OCI-LY3 (cell line): ENCODE data around the gene PRMT1.
A peak's percentile ranks its signal among the peaks of the same experiment; 100 is the strongest.

ENCODE experiments used
- H2AFZ ChIP-seq: fragments of 200-600, 300-600 bp; shearing (Covaris generic); 2 replicates; pipeline ENCODE4 v1.6.0; 2014; ENCODE audit warnings: antibody characterized with exemption, low read depth, low read length
- H3K27ac ChIP-seq: fragments of 200-600, 300-600 bp; sonication (generic); 2 replicates; pipeline ENCODE4 v1.5.1; 2014; ENCODE audit warnings: mild to moderate bottlenecking, low read length, moderate library complexity, mixed read lengths
- H3K27me3 ChIP-seq: fragments of 200-600, 300-600 bp; sonication (generic); 2 replicates; pipeline ENCODE4 v1.6.1; 2014; ENCODE audit warnings: low read depth, low read length, mixed read lengths
- H3K36me3 ChIP-seq: fragments of 200-600, 300-600 bp; sonication (generic); replicated peaks from 2 replicates; pipeline ENCODE3; 2014; ENCODE audit warnings: low read depth, low read length, mixed read lengths
- H3K4me1 ChIP-seq: fragments of 300-600, 200-600 bp; sonication (generic); 2 replicates; pipeline ENCODE4 v1.6.1; 2014; ENCODE audit warnings: low read length, mixed read lengths
- H3K4me2 ChIP-seq: fragments of 200-600, 300-600 bp; sonication (generic); 2 replicates; pipeline ENCODE4 v1.6.1; 2014; ENCODE audit warnings: low read length, mixed read lengths
- H3K4me3 ChIP-seq: fragments of 300-600, 200-600 bp; sonication (generic); 2 replicates; pipeline ENCODE4 v1.5.1; 2014; ENCODE audit warnings: antibody characterized with exemption, mild to moderate bottlenecking, low read length, moderate library complexity
- H3K79me2 ChIP-seq: fragments of 300-600, 200-600 bp; shearing (Covaris generic); 2 replicates; pipeline ENCODE4 v1.6.1; 2014; ENCODE audit warnings: mild to moderate bottlenecking, low read length, mixed read lengths
- H3K9ac ChIP-seq: fragments of 300-600, 200-600 bp; shearing (Covaris generic); 2 replicates; pipeline ENCODE4 v1.6.0; 2014; ENCODE audit warnings: mild to moderate bottlenecking, low read length, moderate library complexity
- H3K9me3 ChIP-seq: fragments of 200-600, 300-600 bp; shearing (Covaris generic); 2 replicates; pipeline ENCODE4 v1.6.1; 2014; ENCODE audit warnings: low read length, mixed read lengths; ENCODE audit not compliant: insufficient read depth
- H4K20me1 ChIP-seq: fragments of 200-600, 300-600 bp; sonication (generic); 2 replicates; pipeline ENCODE4 v1.6.1; 2016; ENCODE audit warnings: low read length, mixed read lengths; ENCODE audit not compliant: insufficient read depth
- CTCF ChIP-seq: fragments of 200-600, 300-600 bp; sonication (generic); IDR thresholded peaks from 2 replicates; pipeline ENCODE4 v1.5.1; 2014; ENCODE audit warnings: antibody characterized with exemption, low read length, low read depth
- EZH2phosphoT487 ChIP-seq: fragments of 200-600 bp; shearing (Covaris generic); IDR thresholded peaks from 2 replicates; pipeline ENCODE4 v1.6.1; 2018; ENCODE audit warnings: antibody characterized with exemption, mixed run types, low read depth

PRMT1 gene

GRCh38 chr19:49665036-49665350, 12.1 kb upstream of the PRMT1 start:
- peaks cover 12% of the 10 kb centered on the region for H4K20me1 ChIP-seq
- H2AFZ ChIP-seq, result no peak overlapping the region
- no peaks in the 10 kb centered on the region for H3K9me3 ChIP-seq
- no peaks in the 10 kb centered on the region for H3K27me3 ChIP-seq
- H3K4me2 ChIP-seq, result peak overlapping the region; percentile 86
- H3K4me3 ChIP-seq, result peak overlapping the region; percentile 88
- peak overlapping the region; percentile 84 for H3K27ac ChIP-seq
- peaks cover 38% of the 10 kb centered on the region for H3K36me3 ChIP-seq
- peak overlapping the region; percentile 85 for H3K9ac ChIP-seq
- TF ChIP-seq CTCF, result no peak
- TF ChIP-seq EZH2phosphoT487, result no peak
- H3K4me1 ChIP-seq, result peaks cover 14% of the 10 kb centered on the region
- H3K79me2 ChIP-seq, result peaks cover 42% of the 10 kb centered on the region

GRCh38 chr19:49665351-49666119, 11.5 kb upstream of the PRMT1 start, which contains the start of the genes BCL2L12 and IRF3:
TSS of gene BCL2L12 (plus strand) at chr19:49665933. CDS start at chr19:49666693, 760 bp downstream.
TSS of gene IRF3 (minus strand) at chr19:49665857. CDS start at chr19:49664838, 1,019 bp downstream.
- H3K9me3 ChIP-seq, result no peaks in the 10 kb centered on the region
- peaks cover 32% of the 10 kb centered on the region for H3K36me3 ChIP-seq
- H3K4me1 ChIP-seq, result peaks cover 14% of the 10 kb centered on the region
- H3K79me2 ChIP-seq, result peaks cover 42% of the 10 kb centered on the region
- peak within 1 kb of the TSS; percentile 30; the same call in 1 of the 2 replicates for H2AFZ ChIP-seq
- H3K27ac ChIP-seq, result peak within 1 kb of the TSS; percentile 84
- H3K4me3 ChIP-seq, result peak within 1 kb of the TSS; percentile 88
- H3K27me3 ChIP-seq, result no peaks in the 10 kb centered on the region
- H3K9ac ChIP-seq, result peak within 1 kb of the TSS; percentile 85
- TF ChIP-seq EZH2phosphoT487, result no peak
- TF ChIP-seq CTCF, result no peak
- peaks cover 12% of the 10 kb centered on the region for H4K20me1 ChIP-seq
- H3K4me2 ChIP-seq, result peak within 1 kb of the TSS; percentile 95

- TF ChIP-seq EZH2phosphoT487 (no peak), CTCF (no peak)
- H3K27ac ChIP-seq, result peak overlapping the region; percentile 44
- peaks cover 14% of the 10 kb centered on the region for H3K4me1 ChIP-seq
- peak overlapping the region; percentile 88 for H3K4me3 ChIP-seq
- peaks cover 11% of the 10 kb centered on the region for H4K20me1 ChIP-seq
- H3K9me3 ChIP-seq, result no peaks in the 10 kb centered on the region
- no peak overlapping the region for H2AFZ ChIP-seq
- H3K27me3 ChIP-seq, result no peaks in the 10 kb centered on the region
- H3K36me3 ChIP-seq, result peaks cover 28% of the 10 kb centered on the region
- H3K9ac ChIP-seq, result peak overlapping the region; percentile 85
- peaks cover 42% of the 10 kb centered on the region for H3K79me2 ChIP-seq
- H3K4me2 ChIP-seq, result peak overlapping the region; percentile 95
These were observed 11.0 kb upstream of the PRMT1 start for GRCh38 chr19:49666120-49666444.

- Histone ChIP-seq H3K9ac (no peak overlapping the region), H3K4me3 (no peak overlapping the region), H4K20me1 (peaks cover 9% of the 10 kb centered on the region), H3K4me2 (no peak overlapping the region), H3K4me1 (peaks cover 18% of the 10 kb centered on the region), H3K9me3 (no peaks in the 10 kb centered on the region), H3K36me3 (peaks cover 18% of the 10 kb centered on the region), H3K27ac (no peak overlapping the region), H3K79me2 (peaks cover 42% of the 10 kb centered on the region), H3K27me3 (no peaks in the 10 kb centered on the region), H2AFZ (no peak overlapping the region)
- TF ChIP-seq CTCF (no peak), EZH2phosphoT487 (no peak)
These were observed 9.6 kb upstream of the PRMT1 start for GRCh38 chr19:49667473-49667872.
